DMS153 treated with DMSO at 0.1 percent for 48 hours (cell line): Measurements from ENCODE around the gene CEPT1.

Experiments used
- DNase-seq: peaks from one replicate; lab custom pipeline; 2025; ENCODE audit not compliant: unreplicated experiment; lab: John Stamatoyannopoulos, UW

Gene CEPT1

DNA sequence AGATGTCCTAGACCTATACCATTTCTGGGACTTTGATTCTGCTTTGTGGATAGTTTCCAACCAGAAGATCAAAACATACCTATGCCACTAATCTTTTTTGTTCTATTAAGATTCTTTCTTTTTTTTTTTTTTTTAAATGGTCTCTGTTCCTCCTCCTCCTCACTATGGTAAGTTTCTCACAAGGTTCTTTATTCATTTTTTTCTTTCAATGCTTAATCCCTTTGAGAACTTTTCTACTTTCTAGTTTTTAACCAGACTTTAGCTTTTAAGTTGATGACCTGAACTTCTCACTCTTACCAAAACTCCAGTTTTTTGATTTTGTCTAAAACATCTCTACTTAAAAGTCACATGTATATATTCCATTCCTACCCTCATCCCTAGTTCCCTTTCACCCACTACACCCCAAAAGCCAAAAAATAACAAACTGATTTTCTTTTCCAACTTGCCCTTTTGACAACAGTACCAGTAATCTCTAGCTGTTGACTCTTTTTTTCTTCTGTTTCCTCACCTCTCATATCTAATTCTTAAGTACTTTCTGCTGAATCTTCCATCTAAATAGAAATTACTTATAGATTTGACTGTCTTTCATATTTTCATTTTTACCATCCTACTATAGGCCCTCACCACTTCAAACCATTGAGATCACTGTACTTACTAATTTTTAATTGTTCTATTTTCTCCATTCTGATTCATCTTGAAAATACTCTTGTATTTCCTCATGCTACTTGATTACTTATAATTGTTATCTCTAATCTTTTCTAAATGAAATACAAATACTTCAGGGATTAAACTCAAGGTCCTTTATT lies 6.1 kb downstream of the CEPT1 start:
- no peak for DNase-seq

DNA sequence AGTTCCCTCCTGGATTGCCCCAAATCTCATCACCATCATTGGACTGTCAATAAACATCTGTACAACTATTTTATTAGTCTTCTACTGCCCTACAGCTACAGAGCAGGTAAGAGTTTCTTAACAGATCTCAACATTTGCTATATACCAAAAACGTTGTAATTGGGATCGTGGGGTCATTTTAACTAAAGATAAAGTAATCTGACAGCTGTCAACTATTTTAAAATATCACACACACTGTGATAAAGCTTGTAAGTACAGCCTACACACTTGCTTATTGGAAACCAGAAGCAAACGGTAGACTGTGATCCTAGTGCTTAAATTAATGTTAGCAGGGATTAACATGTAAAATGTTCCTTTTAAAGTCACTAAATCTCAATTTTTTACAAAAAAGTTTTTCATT lies 7.9 kb downstream of the CEPT1 start:
- no peak for DNase-seq

- no peak for DNase-seq
Measured at GRCh38 chr1:111148376-111148881, 8.4 kb downstream of the CEPT1 start.

GRCh38 chr1:111151838-111152237 lies 11.8 kb downstream of the CEPT1 start:
- no peak for DNase-seq

GRCh38 chr1:111154021-111154999 lies 14.3 kb downstream of the CEPT1 start:
- no peak for DNase-seq

DNA sequence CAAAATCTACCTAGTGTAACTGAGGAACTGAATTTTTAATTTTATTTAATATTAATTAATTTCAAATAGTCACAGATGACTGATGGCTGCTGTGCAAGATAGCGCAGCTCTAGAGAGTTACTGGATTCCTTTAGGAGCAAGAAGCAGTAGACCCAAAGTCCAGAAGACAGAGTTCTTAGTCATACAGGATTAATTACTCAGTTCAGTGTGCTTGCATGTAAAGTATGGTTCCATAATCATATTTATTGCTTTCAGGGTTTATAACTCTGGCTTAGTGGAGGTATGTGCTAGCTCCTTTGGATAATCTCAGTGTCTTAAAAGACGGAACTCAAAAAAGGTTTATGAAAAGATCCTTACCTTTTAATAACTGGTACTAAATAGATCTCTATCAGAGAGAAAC lies 17.4 kb downstream of the CEPT1 start:
- DNase-seq, result no peak

- no peak for DNase-seq
Measured at GRCh38 chr1:111161843-111162487, 21.9 kb downstream of the CEPT1 start.

DNA sequence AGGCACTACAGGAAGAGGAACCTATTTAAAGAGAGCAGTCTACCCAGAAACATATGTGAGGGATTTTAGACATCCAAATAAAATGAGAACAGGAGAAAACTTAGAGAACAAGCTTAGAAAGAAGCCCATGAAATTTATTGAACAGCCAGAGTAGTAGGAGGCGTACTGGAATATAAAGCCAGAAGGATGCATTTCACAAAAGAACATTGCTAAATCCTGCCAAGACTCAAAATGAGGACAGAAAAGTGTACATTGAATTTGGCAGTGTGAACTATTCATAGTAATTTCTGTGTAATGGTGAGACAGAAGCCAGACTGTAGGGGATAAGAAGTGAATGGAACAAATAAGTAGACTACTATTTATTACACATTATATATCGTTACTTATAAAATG lies 22.5 kb downstream of the CEPT1 start:
- DNase-seq, result no peak

DNA sequence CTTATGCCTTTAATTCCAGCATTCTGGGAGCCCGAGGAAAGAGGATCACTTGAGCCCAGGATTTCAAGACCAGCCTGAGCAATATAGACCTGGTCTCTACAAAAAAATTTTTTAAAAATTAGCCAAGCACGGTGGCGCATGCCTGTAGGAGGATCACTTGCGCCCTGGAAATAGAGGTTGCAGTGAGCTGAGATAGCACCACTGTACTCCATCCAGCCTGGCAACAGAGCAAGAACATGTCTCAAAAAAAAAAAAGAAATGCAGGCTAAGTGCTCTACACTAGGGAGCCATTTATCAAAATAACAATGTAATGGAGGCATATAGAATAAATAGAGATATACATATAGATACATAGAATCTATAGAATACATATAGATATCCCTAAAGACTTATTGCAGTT lies 23.3 kb downstream of the CEPT1 start:
- no peak for DNase-seq

- DNase-seq, result no peak
Measured at GRCh38 chr1:111164151-111164550, 24.1 kb downstream of the CEPT1 start.

DNA sequence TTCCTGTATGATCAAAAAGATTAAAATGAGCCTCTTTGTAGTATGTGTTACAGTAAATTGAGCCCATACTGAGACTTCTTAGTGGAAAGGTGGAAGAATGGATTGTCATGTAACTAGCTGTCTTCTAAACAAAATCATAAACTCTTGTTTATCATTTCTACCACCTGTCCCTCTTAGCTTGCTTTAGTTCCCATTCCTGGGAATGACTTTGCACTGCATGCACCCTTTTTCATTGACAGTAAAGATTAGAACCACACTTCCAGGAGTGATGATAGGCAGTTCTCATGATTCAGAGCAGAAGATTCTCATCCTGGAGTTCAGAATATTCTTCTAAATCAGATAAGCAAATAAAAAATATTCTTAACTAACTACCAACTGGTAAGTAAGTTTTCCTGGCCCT lies 32.4 kb downstream of the CEPT1 start:
- no peak for DNase-seq

DNA sequence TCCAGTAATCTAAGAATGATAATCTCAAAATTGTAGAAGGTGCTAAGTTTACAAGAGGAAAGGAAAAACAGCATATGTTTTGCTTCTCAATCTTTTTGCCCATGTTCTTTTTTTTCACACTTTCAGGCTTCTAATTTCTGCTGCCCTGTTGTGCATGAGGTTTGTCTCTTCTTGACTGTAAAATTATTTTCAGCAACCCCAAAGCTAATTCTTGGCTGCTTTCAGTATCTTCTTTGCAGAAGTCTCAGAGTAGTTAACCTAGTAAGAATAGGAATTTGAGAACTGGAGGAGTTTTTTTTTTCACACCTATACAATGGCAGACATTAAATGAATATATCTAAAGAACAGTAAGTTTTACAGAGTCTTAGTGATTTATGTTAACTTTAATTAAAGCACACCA lies 34.0 kb downstream of the CEPT1 start:
- DNase-seq, result no peak

DNA sequence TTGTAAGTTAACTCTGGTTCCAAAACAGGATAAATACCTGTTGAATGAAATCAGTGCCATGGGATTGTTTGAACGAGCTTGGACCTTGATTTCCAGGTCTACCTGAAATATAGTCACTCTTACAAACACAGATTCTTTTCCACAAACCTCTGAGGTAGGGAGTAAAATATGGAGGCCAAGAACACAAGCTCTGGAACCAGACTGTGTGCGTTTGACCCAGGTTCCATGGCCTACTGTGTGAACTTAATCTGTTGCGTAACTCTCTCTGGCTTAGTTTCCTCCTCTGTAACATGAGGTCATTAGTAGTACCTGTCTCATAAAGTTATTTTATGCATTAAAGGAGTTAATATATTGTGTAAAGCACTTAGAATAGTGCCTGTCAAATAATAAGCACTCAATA lies 35.3 kb downstream of the CEPT1 start:
- no peak for DNase-seq

GRCh38 chr1:111176678-111177077 lies 36.7 kb downstream of the CEPT1 start:
- no peak for DNase-seq

GRCh38 chr1:111179968-111180533 lies 40.0 kb downstream of the CEPT1 start:
- peak; percentile 8 for DNase-seq

GRCh38 chr1:111182052-111182451 lies 42.0 kb downstream of the CEPT1 start:
- DNase-seq, result no peak

DNA sequence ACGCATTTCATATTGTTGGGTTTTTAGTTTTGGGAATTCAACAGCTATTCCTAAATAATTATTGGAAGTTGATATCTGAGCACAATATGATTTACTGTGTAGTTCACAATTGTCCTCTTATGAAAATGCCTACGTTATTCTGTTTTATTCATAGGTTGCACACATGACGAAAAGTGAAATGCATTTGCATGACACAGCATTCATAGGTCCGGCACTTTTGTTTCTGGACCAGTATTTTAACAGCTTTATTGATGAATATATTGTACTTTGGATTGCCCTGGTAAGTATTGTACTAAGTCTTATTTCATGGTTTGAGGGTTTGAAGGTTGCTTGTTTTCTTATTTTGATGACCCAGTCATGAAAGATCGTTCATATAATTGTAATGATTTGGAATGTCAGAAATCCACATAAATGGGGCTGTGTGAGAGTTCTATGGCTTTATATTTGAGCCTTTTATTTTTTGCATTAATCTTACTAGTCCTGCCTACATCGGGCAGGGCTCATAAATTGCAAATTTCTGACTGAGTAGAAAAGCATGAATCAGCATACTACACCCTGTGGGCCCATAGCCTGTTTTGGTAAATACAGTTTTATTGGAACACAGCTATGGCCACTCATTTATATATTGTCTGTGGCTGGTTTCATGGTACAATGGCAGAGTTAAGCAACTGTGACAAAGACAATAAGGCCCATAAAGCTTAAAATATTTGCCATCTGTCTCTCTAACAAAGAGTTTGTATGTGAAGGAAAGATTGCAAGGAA lies 43.5 kb downstream of the CEPT1 start:
- DNase-seq, result no peak

GRCh38 chr1:111184663-111185062 lies 44.6 kb downstream of the CEPT1 start:
- no peak for DNase-seq

- no peak for DNase-seq
Measured at GRCh38 chr1:111190931-111191451, 51.0 kb downstream of the CEPT1 start.

DNA sequence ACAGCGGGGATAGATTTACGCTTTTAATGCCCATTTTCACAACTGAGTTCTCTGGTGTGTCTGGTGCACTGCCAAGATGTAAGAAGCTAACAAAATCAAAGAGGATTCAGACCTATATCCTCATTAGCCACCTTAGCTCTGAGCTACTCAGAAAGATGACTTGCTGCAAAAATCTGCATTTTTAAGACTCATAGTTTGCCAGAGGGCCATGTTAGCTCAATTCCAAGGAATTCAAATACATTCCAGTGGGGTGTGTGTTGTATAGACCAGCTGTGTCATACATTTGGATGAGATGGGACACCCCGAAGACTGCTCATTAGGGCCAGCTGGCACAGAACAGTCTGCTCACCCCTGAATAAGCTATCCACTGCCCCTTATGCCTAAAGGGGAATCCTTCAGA lies 51.5 kb downstream of the CEPT1 start:
- DNase-seq, result no peak
